Cardiac fibroblast (primary cell): ENCODE results near the gene ZNF280D.
"Not testable (repeated sequence)": the region's sequence is repeated elsewhere in the genome, so short reads cannot be mapped to it uniquely, and the experiment has no call there.

Experiments
- DNase-seq, 2 donors: peaks; one replicate each; pipeline versions ENCODE4 v3.0.0 to v3.0.0-alpha.2; 2010; ENCODE audit warnings: low read depth in 2 of 2
- H3K4me3 ChIP-seq, 2 donors: replicated peaks in 1 of 2; 1 replicate in 1 of 2; 2 replicates in 1 of 2; pipeline ENCODE4 v1.5.1; 2011; ENCODE audit warnings: low read depth in 2 of 2, low read length in 2 of 2, mild to moderate bottlenecking in 2 of 2, moderate library complexity in 1 of 2
- CTCF ChIP-seq: IDR thresholded peaks from one replicate; pipeline ENCODE4 v1.5.1; 2011; ENCODE audit warnings: low read depth, mild to moderate bottlenecking, low read length, inconsistent platforms

ZNF280D gene, protein sequence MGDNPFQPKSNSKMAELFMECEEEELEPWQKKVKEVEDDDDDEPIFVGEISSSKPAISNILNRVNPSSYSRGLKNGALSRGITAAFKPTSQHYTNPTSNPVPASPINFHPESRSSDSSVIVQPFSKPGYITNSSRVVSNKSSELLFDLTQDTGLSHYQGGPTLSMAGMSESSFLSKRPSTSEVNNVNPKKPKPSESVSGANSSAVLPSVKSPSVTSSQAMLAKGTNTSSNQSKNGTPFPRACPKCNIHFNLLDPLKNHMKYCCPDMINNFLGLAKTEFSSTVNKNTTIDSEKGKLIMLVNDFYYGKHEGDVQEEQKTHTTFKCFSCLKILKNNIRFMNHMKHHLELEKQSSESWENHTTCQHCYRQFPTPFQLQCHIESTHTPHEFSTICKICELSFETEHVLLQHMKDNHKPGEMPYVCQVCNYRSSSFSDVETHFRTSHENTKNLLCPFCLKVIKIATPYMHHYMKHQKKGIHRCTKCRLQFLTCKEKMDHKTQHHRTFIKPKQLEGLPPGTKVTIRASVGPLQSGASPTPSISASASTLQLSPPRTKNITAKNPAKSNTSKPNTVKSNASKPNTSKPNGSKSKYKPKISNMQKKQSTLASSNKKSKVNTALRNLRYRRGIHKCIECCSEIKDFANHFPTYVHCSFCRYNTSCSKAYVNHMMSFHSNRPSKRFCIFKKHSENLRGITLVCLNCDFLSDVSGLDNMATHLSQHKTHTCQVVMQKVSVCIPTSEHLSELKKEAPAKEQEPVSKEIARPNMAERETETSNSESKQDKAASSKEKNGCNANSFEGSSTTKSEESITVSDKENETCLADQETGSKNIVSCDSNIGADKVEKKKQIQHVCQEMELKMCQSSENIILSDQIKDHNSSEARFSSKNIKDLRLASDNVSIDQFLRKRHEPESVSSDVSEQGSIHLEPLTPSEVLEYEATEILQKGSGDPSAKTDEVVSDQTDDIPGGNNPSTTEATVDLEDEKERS

GRCh38 chr15:56733136-56734012 lies at the start of gene ZNF280D:
ZNF280D (minus strand) TSS chr15:56733509; CDS start chr15:56707109, 26,400 bp downstream.
- peak; percentile 92 to 95 for DNase-seq
- peak within 1 kb of the TSS; percentile 57 to 67 for H3K4me3 ChIP-seq
- TF ChIP-seq CTCF: no peak

DNA sequence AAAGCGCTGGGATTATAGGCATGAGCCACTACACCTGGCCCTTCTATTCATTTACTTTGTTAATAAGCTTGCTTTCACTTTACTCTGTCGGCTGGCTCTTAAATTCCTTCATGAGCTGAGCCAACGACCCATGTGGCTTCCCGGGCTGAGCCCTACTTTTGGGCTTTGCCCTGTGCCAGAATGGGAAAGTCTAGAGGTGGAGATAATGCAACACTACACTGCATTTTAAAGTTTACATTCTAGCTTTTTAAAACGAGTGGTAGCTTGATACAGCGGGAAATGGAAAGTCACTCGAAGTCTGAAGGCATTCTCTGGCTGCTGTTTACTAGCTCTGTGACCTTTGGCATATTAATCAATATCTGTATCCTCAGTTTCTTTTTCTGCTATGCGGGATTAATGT lies 49.0 kb upstream of the ZNF280D start:
- no peak overlapping the region for H3K4me3 ChIP-seq
- no peak for DNase-seq
- no peak for TF ChIP-seq CTCF

- DNase-seq: no peak
- no peak for TF ChIP-seq CTCF
- no peak overlapping the region for H3K4me3 ChIP-seq
These were observed 48.4 kb upstream of the ZNF280D start for GRCh38 chr15:56781666-56782065.

DNA sequence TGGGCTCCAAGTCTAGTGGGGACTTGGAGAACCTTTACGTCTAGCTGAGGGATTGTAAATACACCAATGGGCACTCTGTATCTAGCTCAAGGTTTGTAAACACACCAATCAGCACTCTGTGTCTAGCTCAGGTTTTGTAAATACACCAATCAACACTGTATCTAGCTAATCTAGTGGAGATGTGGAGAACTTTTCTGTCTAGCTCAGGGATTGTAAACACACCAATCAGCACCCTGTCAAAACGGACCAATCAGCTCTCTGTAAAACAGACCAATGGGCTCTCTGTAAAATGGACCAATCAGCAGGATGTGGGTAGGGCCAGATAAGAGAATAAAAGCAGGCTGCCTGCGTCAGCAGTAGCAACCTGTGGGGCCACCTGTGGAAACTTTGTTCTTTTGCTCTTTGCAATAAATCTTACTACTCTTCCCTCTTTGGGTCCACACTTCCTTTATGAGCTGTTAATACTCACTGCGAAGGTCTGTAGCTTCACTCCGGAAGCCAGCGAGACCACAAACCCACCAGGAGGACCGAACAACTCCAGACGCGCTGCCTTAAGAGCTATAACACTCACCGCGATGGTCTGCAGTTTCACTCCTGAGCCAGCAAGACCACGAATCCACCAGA lies 46.9 kb upstream of the ZNF280D start:
- not testable (repeated sequence) for DNase-seq, H3K4me3 ChIP-seq

DNA sequence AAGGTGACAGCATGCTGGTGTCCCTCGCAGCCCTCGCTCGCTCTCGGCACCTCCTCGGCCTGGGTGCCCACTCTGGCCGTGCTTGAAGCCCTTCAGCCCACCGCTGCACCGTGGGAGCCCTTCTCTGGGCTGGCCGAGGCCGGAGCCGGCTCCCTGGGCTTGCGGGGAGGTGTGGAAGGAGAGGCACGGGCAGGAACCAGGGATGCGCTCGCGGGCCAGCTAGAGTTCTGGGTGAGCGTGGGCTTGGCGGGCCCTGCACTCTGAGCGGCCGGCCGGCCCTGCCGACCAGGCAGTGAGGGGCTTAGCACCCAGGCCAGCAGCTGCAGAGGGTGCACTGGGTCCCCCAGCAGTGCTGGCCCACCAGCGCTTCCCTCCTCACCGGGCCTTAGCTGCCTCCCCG lies 46.1 kb upstream of the ZNF280D start:
- DNase-seq, H3K4me3 ChIP-seq: not testable (repeated sequence)

- no peak for DNase-seq
- no peak for TF ChIP-seq CTCF
- H3K4me3 ChIP-seq: no peak overlapping the region
These were observed 45.5 kb upstream of the ZNF280D start for GRCh38 chr15:56778761-56779160.

GRCh38 chr15:56776839-56777238 lies 43.5 kb upstream of the ZNF280D start:
- H3K4me3 ChIP-seq: no peak overlapping the region
- DNase-seq: no peak
- TF ChIP-seq CTCF: no peak
